GM18873 (cell line): ENCODE results near the gene JARID2.

Source experiments
- ATAC-seq: cut with Tn5 transposase; IDR thresholded peaks from one replicate; pipeline ENCODE4 v1.9.1; 2021; ENCODE audit warnings: mild to moderate bottlenecking, moderate library complexity, moderate number of reproducible peaks; ENCODE audit not compliant: unreplicated experiment, low FRiP score

JARID2 gene

DNA sequence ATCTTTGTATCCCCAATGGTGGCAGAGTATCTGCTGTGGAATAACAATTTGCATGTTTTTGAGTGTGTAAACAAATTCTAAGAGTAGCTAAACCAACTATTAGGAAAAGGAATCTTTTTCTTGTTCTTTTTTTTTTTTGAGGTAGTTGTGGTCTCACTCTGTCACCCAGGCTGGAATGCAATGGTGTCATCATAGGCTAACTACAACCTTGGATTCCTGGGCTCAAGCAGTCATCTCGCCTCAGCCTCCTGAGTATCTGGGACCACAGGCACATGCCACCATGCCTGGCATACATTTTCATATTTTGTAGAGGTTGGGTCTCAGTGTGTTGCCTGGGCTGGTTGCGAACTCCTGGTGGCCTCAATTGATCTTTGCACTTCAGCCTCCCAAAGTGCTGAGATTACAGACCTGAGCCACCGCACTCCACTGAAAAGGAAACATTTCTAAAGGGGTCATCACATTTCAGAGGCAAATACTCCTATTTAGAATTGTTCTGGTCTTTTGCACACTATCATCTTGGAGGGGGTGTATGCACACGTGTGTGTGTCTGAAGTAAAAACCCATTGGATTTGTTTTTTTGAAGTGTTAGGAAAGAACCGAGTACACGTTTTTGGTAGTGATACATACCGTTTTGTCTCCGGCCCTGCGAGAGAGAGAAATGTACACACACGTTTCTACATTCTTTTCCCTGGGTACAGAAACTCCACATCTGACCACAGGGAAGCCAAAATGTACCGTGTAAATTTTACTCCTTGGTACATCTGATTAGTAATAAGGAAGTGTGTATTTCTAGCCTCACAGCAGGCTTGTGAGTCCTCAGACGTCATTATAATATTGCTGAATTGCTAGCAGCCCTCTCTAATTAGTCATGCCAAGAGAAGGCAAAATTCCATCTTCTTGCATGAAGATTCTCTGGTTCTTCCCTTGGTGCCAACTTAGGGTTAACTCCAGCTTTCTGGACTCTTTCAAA, 183.6 kb downstream of the JARID2 start:
- no peak for ATAC-seq

DNA sequence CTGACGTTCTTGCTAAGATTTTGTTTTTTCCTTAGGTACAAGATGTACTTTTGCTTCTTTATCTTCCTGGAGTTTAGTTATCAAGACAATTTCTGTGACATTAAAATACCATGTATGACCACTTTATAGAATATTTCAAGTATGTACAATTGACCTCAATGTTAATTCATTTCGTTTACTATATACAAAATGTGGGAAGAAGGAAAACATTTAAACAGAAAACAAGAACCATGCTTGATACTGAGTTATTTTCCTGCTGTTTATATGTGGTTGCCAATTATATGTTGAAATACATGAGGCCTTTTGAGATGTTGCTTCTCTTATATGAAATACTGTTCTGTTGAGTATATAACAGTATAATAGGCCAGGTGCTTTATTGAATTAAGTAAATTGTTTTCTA, 184.3 kb downstream of the JARID2 start:
- no peak for ATAC-seq

DNA sequence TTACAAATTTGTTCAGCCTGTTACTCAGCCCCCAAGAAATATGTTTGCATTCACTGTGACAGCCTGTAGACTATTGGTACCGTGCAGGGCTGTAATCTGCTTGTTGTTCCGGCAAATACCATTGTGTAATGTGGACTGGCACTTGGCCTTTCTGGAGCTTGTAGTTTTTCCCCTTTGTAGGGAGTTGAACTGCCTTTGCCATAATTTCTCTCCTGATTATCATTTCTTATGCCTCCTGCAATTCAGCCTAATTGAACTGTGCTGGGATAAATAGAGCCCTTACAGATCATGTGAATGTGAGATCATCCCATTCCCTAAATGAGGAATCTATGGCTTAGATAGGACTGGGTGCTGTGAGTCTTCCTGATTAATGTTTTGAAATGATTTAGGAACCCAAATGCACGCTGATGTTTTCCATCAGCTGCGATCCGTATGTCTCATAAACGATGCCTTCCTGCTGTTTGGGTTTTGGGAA, 185.1 kb downstream of the JARID2 start:
- no peak for ATAC-seq

DNA sequence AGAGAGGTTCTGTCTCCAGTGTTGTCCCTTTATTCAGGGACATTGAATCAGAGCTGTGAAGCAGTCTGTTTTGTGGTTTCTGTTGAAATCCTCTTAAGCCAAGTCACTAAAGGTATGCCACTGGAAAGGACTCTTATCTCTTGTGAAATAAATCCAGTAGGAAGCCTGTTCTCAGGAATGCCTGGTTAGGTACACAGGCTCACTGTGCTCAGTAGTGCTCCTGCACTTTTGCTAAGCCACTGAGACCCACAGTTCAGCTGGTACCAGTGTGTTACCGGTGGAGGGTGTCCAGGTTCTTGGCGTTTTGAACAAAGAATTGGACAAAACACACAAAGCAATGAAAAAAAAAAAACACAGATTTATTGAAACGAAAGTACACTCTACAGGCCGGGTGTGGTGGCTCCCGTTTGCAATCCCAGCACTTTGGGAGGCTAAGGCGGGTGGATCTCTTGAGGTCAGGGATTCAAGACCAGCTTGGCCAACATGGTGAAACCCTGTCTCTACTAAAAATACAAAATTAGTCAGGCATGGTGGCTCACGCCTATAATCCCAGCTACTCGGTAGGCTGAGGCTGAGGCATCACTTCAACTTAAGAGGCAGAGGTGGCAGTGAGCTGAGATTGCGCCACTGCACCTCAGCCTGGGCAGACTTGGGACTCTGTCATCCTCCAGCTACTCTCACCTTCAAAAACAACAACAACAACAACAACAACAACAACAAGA, 186.1 kb downstream of the JARID2 start:
- no peak for ATAC-seq

DNA sequence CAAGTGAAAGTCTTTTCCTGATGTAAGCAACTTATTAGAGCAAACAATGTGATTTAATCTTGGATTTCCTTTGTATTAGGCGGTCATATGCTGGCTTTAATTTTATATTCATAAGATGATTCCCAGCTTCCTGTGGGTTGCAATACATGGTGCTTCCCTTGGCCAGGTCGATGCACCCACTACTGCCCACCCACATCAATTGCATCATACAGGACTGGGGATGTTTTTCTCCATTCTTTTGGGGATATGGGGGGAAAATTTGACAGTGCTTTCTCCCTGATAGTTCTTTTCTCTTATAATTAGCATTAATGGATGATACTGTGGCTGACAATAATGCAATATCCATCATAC, 187.6 kb downstream of the JARID2 start:
- ATAC-seq: no peak

DNA sequence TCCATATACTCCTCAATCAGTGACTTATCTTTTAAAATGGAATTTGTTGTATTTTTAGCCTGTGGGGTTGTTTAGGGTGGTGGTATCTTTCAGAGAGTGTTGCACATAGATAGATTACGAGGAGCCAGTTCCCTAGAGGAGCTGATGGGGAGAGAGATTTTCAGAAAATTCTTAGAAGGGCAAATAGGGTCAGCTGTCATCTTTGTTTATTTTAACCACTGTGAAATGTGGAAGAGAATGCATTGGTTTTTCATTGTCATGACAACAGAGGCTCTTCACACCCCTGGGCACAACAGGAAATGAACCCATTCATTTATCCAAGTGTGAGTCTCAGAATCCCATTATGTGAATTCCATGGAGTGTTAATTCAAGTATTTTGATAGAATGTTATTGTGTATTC, 188.4 kb downstream of the JARID2 start:
- no peak for ATAC-seq

DNA sequence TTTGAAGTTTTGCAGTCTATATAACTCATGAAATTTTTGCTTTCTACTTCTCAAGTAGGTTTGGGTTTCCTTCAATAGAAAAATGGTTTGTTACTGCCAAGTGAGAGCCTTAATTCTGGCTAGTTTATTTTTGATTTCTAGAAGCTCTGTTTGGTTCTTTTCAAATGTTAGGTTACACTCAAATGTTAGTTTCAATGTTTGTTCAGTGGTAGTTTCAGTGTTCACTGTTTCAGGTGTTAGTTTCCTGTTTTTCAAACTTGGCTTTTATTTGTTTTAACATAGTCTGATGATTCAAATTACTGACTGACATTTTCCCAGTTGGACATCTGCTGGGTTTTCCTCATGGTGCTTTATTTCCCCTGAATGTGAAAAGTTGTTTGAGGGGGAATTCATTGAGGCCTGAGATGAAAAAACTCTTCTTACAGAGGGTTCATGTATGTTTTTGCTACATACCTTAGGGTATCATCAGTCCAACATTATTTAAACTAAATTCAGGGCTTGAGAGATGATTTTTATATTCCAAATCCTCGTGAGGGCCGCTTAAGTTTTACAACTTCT, 189.0 kb downstream of the JARID2 start:
- no peak for ATAC-seq

DNA sequence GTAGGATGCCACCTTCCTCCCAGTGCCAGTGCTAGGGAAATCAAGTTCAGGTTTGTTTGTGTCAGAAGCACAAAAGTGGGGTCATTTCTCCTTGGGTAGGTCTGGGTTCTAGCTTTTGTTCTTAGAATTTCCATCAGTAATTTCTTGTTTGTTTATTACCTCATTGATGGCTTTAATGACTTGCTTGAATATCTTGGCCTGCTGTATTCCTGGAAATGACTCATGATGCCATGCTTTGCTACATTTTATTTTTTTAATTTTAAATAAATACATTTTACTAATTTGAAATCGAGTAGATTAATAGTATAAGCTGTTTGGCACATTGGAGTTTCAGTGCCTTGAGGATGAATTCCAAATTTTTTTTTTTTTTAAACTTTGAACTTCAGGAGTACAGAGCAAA, 189.6 kb downstream of the JARID2 start:
- ATAC-seq: no peak

DNA sequence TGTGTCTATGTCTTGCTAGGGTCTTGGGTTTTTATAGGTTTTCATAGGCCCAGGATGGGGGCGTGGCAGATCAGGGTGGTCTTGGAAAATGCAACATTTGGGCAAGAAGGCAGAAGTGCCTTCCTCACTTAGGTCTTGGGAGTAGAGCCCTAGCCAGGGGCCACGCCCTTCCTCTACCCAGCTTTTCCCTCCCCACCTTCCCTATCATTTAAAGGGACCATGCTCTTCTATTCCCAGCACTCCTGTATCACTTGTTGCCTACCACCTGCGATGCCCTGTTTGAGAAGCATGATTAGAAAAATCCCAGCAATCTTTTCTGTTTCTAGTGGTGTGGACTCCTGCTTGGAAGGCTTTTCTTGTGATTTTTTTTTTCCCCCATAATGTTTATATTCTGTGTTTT, 190.6 kb downstream of the JARID2 start:
- ATAC-seq: no peak

DNA sequence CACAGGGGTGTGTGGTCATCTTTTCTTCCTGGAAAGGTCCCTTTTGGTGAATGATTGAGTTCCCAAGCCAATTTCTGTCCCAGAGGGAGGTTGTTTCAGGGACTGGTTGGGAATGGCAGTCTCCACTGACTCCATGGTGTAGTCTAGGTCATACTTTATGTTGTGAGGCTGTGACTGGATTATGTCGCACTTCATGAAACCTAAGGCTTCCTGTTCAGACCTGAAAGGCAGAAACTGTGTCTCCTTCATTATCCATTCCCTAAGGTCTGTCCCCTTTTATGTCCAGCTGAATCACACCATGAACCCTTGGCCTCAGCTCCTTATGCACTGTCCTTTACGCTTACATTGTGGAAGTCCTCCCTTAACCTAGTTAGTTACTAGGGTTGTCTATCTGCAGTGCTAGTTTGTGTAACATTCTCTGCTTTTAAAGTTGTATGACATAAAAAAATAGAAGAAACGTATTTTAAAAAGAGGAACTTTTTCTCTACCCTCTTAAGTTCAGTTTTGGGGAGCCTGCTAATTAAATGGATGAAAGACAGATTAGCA, 191.3 kb downstream of the JARID2 start:
- no peak for ATAC-seq

DNA sequence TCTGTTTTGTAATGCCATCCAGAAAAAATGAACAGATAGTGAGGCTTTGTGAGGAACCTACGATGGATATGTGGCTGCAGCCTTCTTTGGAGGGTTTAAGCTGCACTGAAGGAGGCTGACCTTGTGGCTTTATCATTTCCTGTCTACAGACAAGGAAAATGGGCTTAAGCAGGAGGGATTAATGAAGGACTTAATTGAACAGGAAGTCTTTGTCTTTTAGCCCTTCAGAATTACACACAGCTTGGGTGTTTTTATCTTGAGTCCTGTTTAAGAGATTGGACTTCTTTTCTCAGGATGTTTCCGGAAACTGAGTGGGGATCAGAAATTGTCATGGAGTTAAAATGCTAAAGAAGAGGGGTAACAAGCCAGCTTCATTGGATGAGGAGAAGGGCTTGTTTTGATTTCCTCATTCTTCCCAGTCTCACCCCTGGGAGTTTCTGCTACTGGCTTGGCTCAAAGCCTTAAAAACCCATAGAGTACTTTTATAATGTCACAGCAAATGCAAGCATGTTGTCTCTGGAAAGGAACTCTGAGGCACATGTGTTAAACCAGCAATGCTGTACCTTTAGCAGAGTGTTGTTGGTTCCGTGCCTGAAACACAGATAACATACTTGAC, 193.6 kb downstream of the JARID2 start:
- no peak for ATAC-seq

DNA sequence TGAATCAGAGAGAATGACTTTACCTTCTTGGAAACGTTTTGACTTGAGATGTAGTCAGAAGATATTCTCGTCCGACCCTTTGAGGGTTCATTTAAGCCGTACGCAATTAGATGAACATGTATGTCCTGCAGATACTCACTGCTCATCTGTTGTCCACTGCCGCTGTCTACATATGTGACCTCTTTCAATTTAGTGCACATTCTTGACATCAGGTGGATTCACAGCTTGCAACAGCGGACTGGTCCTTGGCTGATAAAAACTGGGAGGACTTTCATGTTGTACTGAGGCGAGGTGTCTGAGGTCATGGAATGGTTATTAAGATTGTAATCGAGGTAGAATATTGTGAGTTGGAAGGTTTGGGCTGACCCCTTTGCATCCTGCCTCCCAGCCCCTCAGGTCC, 194.2 kb downstream of the JARID2 start:
- no peak for ATAC-seq

DNA sequence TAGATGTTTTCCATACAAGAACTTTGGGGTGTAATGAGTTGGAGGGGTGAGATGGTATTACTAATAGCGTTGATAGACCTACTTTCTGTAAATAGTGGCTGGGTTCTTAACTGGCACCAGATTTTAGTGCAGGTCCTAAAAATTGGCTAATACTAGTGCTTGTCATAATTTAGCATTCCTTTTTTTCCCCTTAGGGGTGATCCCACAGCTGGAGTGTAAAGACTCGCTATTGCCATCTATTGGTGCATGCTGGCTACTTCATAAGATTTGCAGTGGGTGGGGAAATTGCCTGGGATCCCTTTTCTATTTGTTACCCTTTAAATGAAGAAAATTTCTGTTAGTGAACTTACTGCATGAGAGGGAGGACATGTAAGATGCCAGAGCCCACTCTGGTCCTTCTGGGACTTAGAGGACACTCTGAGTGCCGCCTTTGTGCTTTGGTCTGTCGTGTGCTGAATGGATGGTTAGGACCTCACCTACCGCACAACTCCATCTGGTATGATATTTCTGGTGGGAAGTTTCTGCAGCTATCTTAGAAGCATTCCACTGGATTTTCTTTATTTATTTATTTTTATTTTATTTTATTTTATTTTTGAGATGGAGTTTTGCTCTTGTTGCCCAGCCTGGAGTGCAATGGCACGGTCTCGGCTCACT, 195.5 kb downstream of the JARID2 start:
- no peak for ATAC-seq

DNA sequence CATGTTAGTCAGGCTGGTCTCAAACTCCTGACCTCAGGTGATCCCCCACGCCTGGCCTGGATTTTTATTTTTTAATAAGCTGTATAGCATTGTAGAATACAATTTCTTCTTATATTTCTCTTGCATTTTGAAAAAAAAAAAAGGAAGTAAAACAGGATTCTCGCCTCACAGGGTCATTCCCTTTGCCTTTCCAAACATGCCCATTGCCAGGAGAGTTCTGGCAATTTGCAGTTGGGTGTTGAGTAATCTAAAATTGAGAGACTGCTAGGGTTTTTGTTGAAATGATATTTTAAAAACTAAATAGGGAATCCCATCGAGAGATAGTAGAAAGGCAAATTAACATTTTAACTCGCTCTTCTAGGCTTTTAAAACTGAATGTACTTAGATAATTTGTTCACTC, 196.1 kb downstream of the JARID2 start:
- no peak for ATAC-seq

DNA sequence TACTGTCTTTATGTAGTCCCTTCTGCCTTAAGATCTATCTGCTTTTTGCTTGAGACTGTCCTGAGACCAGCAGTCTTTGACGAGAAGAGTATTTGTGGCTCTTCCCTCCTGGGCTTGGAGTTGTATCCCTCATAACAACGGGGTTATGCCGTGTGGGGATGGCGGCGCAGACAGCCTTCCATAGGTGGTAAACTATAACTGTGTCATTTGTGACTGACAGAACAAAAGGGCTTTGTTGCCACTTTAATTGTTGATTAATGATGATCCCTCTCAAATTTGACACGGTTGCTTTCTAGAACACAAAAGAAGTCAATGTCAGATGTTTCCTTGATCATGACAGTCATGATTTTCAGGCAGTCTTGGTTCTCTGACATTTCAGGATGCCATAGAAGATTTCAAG, 196.6 kb downstream of the JARID2 start:
- ATAC-seq: no peak

DNA sequence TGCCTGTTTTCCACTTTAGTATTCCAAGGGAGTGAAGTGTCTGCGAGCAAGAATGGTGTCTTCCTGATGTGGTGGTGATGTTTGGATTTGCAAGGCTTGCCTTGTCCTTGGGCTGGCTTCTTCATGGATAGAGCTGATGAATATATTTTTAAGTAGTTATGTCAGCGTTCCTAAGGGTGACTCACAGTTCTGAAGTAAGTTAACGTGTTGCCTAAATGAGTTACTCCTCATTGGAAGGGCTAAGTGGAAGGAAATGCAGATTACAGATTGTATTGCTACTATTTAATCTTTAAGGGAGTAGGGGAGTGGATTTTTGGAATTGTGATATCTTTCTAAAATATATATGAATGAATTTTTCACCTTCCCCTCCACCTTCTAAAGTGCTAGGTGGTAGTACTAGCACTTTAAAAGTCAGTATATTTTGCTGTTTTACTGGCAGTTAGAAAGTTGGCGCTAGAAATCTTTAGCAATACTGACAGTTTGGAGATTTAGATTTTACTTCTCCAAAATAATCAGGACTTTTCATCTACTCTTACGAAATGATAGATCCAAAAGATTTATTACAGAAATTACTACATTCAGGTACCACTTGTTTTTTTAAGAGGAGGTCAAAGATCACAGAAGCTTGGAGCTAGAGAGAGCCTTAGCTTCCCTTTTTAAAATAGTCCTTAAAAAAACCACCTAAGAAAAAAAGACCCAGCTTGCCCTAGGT, 197.4 kb downstream of the JARID2 start:
- ATAC-seq: no peak

DNA sequence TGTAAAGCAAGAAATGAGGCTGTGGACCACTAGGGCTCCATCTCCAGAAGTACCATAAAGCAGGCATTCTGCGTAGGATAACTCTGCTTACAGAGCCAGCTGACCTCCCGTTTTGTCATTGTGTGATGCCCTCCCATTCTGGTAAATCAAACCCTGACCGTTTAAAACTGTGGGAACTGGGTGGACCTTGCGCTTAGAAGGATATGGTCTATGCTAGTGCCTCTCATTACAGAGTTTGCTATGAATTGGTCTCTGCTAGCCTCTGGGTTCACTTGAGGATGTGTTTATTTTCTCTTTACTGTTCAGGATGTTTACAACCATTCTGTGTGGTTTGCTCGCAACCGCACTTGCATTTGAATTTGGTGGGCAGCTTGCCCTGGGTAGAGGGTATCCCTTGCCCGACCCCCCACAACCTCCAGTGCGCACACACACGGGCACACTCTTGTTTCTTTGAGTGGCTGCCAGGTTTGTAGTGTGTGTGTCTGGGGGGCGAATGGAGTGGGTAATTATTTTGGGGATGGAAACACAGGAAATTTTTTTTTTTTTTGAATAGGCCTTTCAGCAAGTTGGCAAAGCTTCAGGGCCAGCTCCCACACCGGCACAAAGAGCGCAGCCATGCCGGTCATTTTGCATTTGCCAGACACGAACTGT, 198.3 kb downstream of the JARID2 start:
- ATAC-seq: no peak

DNA sequence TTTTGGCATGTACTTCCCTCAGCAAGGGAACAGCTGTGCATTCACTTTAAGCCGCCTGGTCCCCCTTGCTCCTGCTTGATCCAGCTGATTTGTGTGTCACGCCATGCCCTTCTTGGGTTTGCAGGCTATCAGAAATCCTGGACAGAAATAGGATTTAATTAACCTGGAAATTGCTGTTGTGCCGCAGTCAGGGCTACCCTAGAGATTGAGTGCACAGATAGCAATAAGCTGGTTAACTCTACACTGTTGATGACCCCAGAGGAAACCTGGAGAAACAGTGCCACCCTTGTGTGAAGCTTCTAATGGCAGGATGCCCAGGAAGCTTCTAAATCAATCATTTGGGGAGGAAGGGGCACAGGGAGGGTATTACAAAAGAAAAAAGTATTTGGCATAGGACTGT, 199.0 kb downstream of the JARID2 start:
- no peak for ATAC-seq
